Thymus (tissue), 11 donors: ENCODE data around the gene IGF1. TPM values are rescaled to one million over a fixed set of nuclear protein-coding genes. Genes with fewer than 3 reads are reported as not detected.
A peak's percentile ranks its signal among the peaks of the same experiment; 100 is the strongest.

Experiments
- DNase-seq, 9 donors: peaks; one replicate each; pipeline ENCODE4 v3.0.0-alpha.2; 2013; ENCODE audit warnings: low spot score in 9 of 9, low read depth in 6 of 9, missing footprints in 1 of 9
- H3K27ac ChIP-seq, 2 donors: one replicate each; pipeline ENCODE4 v1.5.1; 2013; ENCODE audit warnings: control low read depth in 1 of 2, low read depth in 1 of 2, low read length in 1 of 2, mild to moderate bottlenecking in 1 of 2, moderate library complexity in 1 of 2
- H3K27me3 ChIP-seq, 2 donors: one replicate each; pipeline ENCODE4 v1.5.1; 2013; ENCODE audit warnings: low read length in 1 of 2; ENCODE audit not compliant: control insufficient read depth in 2 of 2, insufficient read depth in 1 of 2
- H3K36me3 ChIP-seq, 2 donors: one replicate each; pipeline ENCODE4 v1.5.1; 2013; ENCODE audit warnings: low read length in 1 of 2, mild to moderate bottlenecking in 1 of 2, moderate library complexity in 1 of 2; ENCODE audit not compliant: control insufficient read depth in 2 of 2, insufficient read depth in 2 of 2
- H3K4me1 ChIP-seq, 2 donors: one replicate each; pipeline ENCODE4 v1.5.1; 2013; ENCODE audit warnings: low read length in 2 of 2; ENCODE audit not compliant: control insufficient read depth in 2 of 2, insufficient read depth in 2 of 2
- H3K4me3 ChIP-seq, 2 donors: one replicate each; pipeline ENCODE4 v1.5.1; 2013; ENCODE audit warnings: low read length in 2 of 2, control low read depth in 1 of 2, mild to moderate bottlenecking in 1 of 2
- H3K9me3 ChIP-seq, 2 donors: one replicate each; pipeline ENCODE4 v1.5.1; 2013; ENCODE audit warnings: low read length in 1 of 2, mild to moderate bottlenecking in 1 of 2; ENCODE audit not compliant: control insufficient read depth in 2 of 2, insufficient read depth in 1 of 2
- WGBS: extraction: QIAGEN DNeasy Blood & Tissue Kit; methylation state at CpG from one replicate; pipeline ENCODE4 v1.1.7; 2013; 5-methylcytosine and 5-hydroxymethylcytosine counted together
- polyA plus RNA-seq: library from polyadenylated mRNA; stranded (reverse); fragments of 200-250 nt; gene quantifications from one replicate; pipeline ENCODE4 v1.2.3, GENCODE V29; 2013
- total RNA-seq: library from RNA; stranded (reverse); fragments of 120-200 nt; gene quantifications from one replicate; pipeline ENCODE4 v1.2.4, GENCODE V29; 2013
- donor health status: healthy.

IGF1 gene
- total and polyA plus RNA-seq, 2 donors = 1.6 to 5.7 TPM

- Histone ChIP-seq H3K4me1 (peaks cover 0 to 4% of the 10 kb centered on the region in 2 donors), H3K36me3 (no peaks in the 10 kb centered on the region), H3K27me3 (no peaks in the 10 kb centered on the region), H3K9me3 (no peaks in the 10 kb centered on the region), H3K27ac (no peak overlapping the region), H3K4me3 (no peak overlapping the region)
- no peak for DNase-seq
- 91% methylated on average over 3 of the region's 3 CpGs for WGBS
Measured at GRCh38 chr12:102484017-102484416, 3.7 kb upstream of the IGF1 start.

GRCh38 chr12:102483466-102483865 is 3.1 kb upstream of the IGF1 start:
- Histone ChIP-seq H3K4me3 (no peak overlapping the region), H3K27me3 (no peaks in the 10 kb centered on the region), H3K27ac (no peak overlapping the region), H3K36me3 (no peaks in the 10 kb centered on the region), H3K4me1 (peaks cover 0 to 9% of the 10 kb centered on the region in 2 donors), H3K9me3 (no peaks in the 10 kb centered on the region)
- whole genome bisulfite sequencing = 97% methylated on average over 2 of the region's 2 CpGs
- DNase-seq = no peak

GRCh38 chr12:102481705-102482425 is 1.5 kb upstream of the IGF1 start:
- Histone ChIP-seq H3K27ac (no peak overlapping the region), H3K27me3 (no peaks in the 10 kb centered on the region), H3K4me3 (no peak overlapping the region), H3K9me3 (no peaks in the 10 kb centered on the region), H3K4me1 (peaks cover 0 to 11% of the 10 kb centered on the region in 2 donors), H3K36me3 (no peaks in the 10 kb centered on the region)
- DNase-seq = no peak

- H3K27ac ChIP-seq = no peak overlapping the region
- no peak for DNase-seq
- no peaks in the 10 kb centered on the region for H3K36me3 ChIP-seq
- H3K9me3 ChIP-seq = no peaks in the 10 kb centered on the region
- H3K4me3 ChIP-seq = no peak overlapping the region
- 84% methylated on average over 4 of the region's 4 CpGs for WGBS
- peaks cover 0 to 11% of the 10 kb centered on the region in 2 donors for H3K4me1 ChIP-seq
- H3K27me3 ChIP-seq = no peaks in the 10 kb centered on the region
Measured at GRCh38 chr12:102479939-102480338, 424 bp downstream of the IGF1 start.

GRCh38 chr12:102479099-102479885 is 1.1 kb downstream of the IGF1 start:
- H3K4me1 ChIP-seq = peaks cover 0 to 11% of the 10 kb centered on the region in 2 donors
- DNase-seq = no peak

GRCh38 chr12:102478405-102479098 is 1.8 kb downstream of the IGF1 start:
- peak overlapping the region in 1 of 2 donors; percentile 3 for H3K4me3 ChIP-seq
- WGBS = 26% methylated on average over 4 of the region's 4 CpGs
- no peak overlapping the region for H3K27ac ChIP-seq
- no peaks in the 10 kb centered on the region for H3K9me3 ChIP-seq
- DNase-seq = peak in 5 of 9 donors; percentile 20 to 68 (median 25)
- no peaks in the 10 kb centered on the region for H3K36me3 ChIP-seq
- H3K27me3 ChIP-seq = no peaks in the 10 kb centered on the region
- peaks cover 0 to 11% of the 10 kb centered on the region in 2 donors for H3K4me1 ChIP-seq

More at GRCh38 chr12:102479099-102479885, 1.1 kb downstream of the IGF1 start:
- WGBS = 50% methylated on average over 11 of the region's 11 CpGs
- no peak overlapping the region for H3K27ac ChIP-seq
- no peaks in the 10 kb centered on the region for H3K36me3 ChIP-seq
- H3K27me3 ChIP-seq = no peaks in the 10 kb centered on the region
- peak overlapping the region in 1 of 2 donors; percentile 3 for H3K4me3 ChIP-seq
- H3K9me3 ChIP-seq = no peaks in the 10 kb centered on the region

- Histone ChIP-seq H3K27me3 (no peaks in the 10 kb centered on the region), H3K36me3 (no peaks in the 10 kb centered on the region), H3K9me3 (no peaks in the 10 kb centered on the region), H3K4me1 (peaks cover 0 to 11% of the 10 kb centered on the region in 2 donors), H3K27ac (no peak overlapping the region), H3K4me3 (no peak overlapping the region)
- no peak for DNase-seq
- 93% methylated on average over 9 of the region's 9 CpGs for WGBS
Measured at GRCh38 chr12:102475355-102475754, 5.0 kb downstream of the IGF1 start.

- 76% methylated on average over 3 of the region's 3 CpGs for WGBS
Measured at GRCh38 chr12:102474438-102475064, 5.8 kb downstream of the IGF1 start.

More at GRCh38 chr12:102474438-102475064, 5.8 kb downstream of the IGF1 start:
- no peaks in the 10 kb centered on the region for H3K9me3 ChIP-seq
- H3K36me3 ChIP-seq = no peaks in the 10 kb centered on the region
- no peak for DNase-seq
- no peak overlapping the region for H3K4me3 ChIP-seq
- no peaks in the 10 kb centered on the region for H3K27me3 ChIP-seq
- peaks cover 0 to 11% of the 10 kb centered on the region in 2 donors for H3K4me1 ChIP-seq
- H3K27ac ChIP-seq = no peak overlapping the region
